NCI-H2196 treated with DMSO at 0.1 percent for 48 hours (cell line): ENCODE data around the gene DST.

ENCODE experiments used
- DNase-seq: peaks from one replicate; lab custom pipeline; 2025; ENCODE audit not compliant: unreplicated experiment; lab: John Stamatoyannopoulos, UW

The DST gene

DNA sequence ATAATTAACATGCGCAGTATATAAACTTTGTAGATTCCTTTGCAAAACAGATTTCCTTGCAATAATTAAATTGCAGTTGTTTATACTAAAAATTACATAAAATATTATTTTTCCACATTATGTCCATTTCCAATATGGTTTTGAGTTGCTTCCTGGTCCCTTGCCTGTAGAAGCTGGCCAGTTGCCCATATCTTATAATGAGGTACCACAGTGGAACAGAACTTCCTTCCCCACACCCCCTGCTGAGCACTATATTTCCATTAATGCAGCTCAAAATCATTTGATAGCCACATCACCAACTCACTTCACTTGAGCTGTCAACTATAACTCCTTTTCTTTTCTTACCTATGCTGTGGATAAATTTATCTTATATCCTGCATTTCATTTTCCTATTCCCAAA lies 194.6 kb downstream of the DST start:
- DNase-seq, result no peak

DNA sequence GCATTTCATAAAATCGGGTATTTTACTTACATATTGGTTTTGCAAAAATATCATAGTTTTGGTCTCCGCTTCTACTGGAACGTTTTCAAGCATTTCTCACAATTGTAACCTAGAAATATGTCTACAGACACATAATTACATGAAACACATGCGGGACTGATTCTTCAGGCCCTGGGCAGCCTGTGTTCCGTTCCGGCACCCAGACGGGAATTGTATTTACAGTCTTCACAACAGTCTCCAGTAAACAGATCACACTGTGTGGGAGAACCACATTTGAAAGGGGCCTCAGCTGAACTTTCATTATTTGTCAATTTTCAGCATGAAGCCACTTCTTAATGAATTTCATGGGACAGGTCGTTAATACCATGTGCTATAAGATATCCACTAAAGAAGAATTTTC lies 196.9 kb downstream of the DST start:
- no peak for DNase-seq

GRCh38 chr6:56444855-56445254 lies 197.8 kb downstream of the DST start:
- DNase-seq, result no peak

DNA sequence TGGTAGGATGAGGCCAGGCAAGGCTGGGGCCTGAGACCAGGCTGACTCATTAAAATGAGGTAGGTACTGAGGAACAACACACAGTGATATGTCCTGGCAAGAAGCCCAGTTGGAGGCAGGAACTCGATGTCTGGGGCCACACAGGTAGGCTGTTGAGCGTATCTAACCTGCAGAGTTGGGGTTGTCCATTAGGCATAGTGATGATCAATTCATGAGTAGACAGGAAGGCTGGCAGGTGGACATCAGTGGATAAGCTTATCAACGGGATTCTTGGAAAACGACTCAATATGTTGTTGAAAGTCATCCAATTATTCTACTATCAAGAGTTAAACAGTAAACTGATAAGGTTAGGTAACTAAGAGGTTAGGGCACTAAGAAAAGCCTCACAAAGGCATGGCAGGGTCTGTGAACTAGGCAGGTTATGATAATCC lies 202.1 kb downstream of the DST start:
- no peak for DNase-seq

- DNase-seq, result no peak
Measured at GRCh38 chr6:56437171-56437900, 205.4 kb downstream of the DST start.

DNA sequence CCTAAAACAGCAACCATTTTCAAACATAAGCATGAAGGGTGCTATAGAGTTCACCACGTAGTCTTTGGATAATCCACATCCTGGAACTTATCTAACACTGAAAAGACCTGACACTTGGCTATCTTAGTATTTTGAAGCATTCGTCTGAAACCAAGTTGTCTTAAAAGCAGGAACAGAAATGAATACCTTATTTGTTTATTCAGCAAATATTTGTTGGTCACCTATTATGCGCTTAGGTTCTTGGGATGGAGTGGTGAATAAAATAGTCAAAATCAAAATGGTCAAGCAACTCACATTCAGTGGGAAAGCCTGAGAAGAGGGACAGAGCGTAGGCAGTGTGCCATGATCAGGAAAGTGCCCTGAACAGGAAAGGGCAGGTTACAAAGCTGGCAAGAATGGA lies 206.9 kb downstream of the DST start:
- no peak for DNase-seq

DNA sequence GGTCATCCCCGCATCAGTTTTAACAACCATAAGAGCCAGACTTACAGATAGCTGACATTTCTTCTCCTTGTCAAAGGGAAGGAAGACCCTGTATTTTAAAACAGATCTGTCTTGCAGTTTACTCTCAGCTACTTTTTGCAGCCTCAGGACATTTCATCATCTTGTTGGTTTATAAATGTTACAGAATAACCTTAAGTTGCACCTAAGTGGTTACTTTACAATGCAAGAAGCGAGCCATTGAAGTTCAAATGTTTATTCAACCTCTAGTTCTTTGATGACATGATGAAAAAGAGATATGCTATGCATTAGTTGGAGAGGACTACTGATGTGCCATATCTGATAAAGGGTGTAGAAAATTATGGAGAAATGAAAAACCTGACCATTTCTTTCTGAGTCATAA lies 207.4 kb downstream of the DST start:
- DNase-seq, result no peak

DNA sequence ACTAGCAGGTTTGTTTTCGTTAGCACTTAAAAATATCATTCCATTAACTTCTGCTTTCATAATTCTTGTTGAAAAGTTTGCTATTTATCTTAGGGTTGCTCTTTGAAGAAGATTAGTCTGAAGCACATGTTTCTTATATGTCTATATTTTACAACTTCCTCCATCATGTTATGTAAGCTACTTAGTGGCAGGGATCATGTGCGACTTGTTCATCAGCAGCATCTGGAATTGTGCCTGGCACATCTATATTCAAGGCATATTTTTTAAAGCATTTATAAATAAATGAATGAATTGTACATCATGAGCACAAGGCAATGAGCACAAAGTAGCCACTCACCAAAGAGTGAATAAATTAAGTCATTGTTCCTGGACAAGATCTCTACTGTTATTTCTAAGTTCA lies 208.1 kb downstream of the DST start:
- no peak for DNase-seq

DNA sequence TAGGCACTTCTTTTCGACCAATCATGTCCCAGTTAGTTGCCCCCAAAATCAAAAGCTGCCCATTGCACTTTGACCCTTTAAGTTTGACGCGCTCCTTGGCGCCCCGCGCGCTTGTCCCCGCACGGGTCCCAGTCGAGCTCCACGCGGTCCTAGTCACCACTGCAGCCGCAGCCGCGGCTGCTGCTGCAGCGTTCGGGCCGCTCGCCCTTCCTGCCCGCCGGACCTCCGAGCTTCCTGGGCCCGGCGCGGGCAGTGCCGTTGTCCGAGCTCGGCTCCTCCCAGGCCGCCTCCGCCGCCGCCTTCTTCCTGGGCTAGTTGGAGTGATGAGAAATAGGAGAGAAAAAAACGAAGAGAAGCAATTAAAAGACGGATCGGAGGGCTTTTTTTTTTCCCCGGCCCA lies 209.6 kb downstream of the DST start:
- no peak for DNase-seq

- DNase-seq, result no peak
Measured at GRCh38 chr6:56432194-56432593, 210.5 kb downstream of the DST start.

DNA sequence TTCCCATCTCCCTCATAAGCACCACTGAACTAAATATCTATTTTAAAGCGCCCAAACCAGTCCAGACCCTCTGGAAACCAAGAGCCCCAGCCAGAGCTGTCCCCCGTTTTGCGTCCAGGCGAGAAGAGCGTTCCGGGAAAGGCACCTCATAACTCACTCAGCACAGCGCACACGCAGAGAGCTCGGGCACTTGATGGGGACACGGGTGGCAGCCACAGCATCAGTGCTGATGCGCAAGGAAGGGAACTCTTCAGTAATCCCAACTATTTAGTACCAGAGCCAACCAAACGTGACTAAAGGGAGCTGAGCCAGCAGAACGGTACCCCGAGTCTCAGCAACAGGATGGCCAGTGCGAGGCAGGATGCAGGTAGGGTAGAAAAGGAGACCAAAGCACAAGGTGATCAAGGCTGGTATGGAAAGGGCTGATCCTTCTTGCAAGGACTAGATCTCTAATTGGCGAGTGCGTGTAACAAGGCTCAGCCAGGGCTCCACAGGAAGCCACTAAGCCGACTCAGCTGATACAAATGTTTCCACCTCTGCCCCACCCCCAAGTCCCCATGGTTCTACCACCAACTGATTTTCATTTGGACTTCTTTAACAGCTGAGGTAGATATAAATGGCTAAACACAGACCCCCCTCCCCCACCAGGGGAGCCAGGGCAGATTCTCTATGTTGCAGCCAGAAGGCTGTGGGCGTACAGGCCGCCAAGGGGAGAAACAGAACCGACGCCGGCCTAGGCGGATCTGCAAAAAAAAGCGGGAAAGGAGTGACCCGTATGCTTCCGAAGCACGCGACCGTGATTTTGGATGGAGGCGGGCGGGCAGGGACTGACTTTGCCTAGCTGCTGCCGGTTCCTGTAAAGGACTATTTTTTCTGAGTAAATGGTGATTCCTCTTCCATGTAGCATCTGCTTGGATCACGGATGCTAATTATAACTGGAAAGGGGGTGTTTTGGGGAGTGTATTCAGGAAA lies 211.8 kb downstream of the DST start:
- DNase-seq, result no peak

- DNase-seq, result no peak
Measured at GRCh38 chr6:56424542-56425083, 218.1 kb downstream of the DST start.

GRCh38 chr6:56424064-56424463 lies 218.6 kb downstream of the DST start:
- DNase-seq, result no peak

DNA sequence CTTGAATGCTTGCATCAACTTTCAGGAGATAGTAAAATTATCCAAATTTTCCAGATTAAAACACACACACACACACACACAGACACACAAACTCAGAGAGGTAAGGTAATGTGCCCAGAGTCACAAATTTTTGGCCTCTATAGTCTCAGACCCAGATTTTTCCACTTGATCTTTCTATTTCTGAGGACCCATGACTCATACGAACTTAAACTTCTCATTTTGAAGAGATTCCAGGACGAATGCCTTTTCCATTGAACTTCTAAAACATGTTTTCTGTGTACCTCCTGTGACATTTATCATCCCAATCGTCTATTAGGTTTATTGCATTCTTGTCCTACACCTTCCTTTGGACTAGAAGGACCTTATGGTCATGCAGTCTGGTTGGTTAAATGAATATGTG lies 222.4 kb downstream of the DST start:
- no peak for DNase-seq

GRCh38 chr6:56419191-56419590 lies 223.5 kb downstream of the DST start:
- DNase-seq, result no peak

DNA sequence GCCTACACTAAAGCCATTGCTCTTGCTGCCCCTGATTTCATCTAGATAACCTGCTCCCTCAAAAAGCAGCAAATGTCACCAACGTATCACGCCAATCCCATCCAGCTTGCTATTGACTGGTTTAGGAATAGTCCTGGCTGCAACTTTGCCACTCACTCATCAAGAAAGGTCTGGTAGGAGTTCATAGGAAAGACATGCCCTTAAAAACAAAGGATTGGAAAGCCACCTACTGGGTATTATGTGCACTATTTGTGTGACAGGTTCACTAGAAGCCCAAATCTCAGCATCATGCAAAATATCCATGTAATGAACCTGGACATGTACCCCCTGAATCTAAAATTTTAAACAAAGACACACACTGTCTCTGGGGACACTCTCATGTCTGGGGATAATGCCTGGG lies 224.9 kb downstream of the DST start:
- no peak for DNase-seq

GRCh38 chr6:56416247-56416646 lies 226.4 kb downstream of the DST start:
- DNase-seq, result no peak

- no peak for DNase-seq
Measured at GRCh38 chr6:56408976-56409375, 233.7 kb downstream of the DST start.
